Measurements from ENCODE around the gene HAUS7. TPM values are rescaled to one million over a fixed set of nuclear protein-coding genes. Genes with fewer than 3 reads are reported as not detected.

Gene HAUS7
- total RNA-seq, 1 donor from 2014 or later: 27.7 TPM

DNA sequence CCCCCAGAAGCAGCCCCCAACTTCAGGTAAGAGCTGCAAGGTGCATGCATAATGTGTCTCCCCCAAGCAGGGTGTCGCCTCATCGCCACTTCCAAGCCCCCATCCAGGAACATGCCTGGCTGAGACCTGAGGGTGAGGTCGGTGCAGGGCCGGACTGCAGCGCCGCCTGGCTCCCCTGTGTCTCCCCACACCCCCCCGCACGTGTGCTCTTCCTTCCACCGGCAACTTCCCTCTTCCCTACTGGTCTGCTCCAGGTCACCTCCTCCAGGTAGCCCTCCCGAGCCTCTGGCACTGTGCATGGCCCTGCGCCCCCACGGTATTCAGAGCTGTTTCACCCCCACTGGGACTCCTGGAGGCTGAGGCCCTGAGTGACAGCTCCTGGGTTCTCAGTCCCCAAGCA is 22.2 kb upstream of the HAUS7 start:
- H3K4me1 Mint-ChIP-seq (ENCODE audit: unreplicated experiment): peaks cover 30% of the 10 kb centered on the region
- DNase-seq (ENCODE audit: low spot score): no peak
- no peaks in the 10 kb centered on the region for H3K9me3 Mint-ChIP-seq (ENCODE audit: unreplicated experiment)
- peaks cover 4% of the 10 kb centered on the region for H3K27me3 Mint-ChIP-seq (ENCODE audit: unreplicated experiment)
- no peaks in the 10 kb centered on the region for H3K36me3 Mint-ChIP-seq (ENCODE audit: low read depth, unreplicated experiment)
- H3K27ac Mint-ChIP-seq (ENCODE audit: unreplicated experiment): no peak overlapping the region
- H3K4me3 Mint-ChIP-seq (ENCODE audit: unreplicated experiment): no peak overlapping the region
- TF ChIP-seq, protein P1, sequence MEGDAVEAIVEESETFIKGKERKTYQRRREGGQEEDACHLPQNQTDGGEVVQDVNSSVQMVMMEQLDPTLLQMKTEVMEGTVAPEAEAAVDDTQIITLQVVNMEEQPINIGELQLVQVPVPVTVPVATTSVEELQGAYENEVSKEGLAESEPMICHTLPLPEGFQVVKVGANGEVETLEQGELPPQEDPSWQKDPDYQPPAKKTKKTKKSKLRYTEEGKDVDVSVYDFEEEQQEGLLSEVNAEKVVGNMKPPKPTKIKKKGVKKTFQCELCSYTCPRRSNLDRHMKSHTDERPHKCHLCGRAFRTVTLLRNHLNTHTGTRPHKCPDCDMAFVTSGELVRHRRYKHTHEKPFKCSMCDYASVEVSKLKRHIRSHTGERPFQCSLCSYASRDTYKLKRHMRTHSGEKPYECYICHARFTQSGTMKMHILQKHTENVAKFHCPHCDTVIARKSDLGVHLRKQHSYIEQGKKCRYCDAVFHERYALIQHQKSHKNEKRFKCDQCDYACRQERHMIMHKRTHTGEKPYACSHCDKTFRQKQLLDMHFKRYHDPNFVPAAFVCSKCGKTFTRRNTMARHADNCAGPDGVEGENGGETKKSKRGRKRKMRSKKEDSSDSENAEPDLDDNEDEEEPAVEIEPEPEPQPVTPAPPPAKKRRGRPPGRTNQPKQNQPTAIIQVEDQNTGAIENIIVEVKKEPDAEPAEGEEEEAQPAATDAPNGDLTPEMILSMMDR (IDR thresholded peaks at IDR 0.05; ENCODE audit: unreplicated experiment): no peak

DNA sequence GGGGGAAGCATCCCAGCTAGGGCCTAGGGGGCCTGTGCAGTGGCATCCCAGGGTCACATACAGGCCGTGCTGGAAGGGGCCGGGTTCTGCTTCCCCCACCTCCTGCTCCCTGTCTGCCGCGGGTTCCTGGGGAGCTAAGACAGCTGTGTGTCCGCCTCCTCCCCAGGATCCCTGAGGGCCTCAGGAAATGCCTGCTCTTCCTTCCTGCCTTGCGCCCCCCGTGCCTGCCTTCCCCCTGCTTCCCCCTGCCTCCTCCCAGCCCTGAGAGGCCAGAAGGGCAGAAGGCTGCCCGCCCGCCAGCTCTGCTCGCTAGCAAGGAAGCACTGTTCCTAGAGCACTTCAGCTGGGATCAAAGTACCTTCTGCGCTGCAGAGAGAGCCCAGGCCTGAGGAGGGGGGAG is 21.5 kb upstream of the HAUS7 start:
- TF ChIP-seq, protein P1 (IDR thresholded peaks at IDR 0.05; ENCODE audit: unreplicated experiment): no peak
- Mint-ChIP-seq H3K4me1 (ENCODE audit: unreplicated experiment) (peaks cover 32% of the 10 kb centered on the region), H3K4me3 (ENCODE audit: unreplicated experiment) (no peak overlapping the region), H3K9me3 (ENCODE audit: unreplicated experiment) (no peaks in the 10 kb centered on the region), H3K27me3 (ENCODE audit: unreplicated experiment) (peaks cover 4% of the 10 kb centered on the region), H3K36me3 (ENCODE audit: low read depth, unreplicated experiment) (no peaks in the 10 kb centered on the region), H3K27ac (ENCODE audit: unreplicated experiment) (no peak overlapping the region)
- DNase-seq (ENCODE audit: low spot score): peak; percentile 54

DNA sequence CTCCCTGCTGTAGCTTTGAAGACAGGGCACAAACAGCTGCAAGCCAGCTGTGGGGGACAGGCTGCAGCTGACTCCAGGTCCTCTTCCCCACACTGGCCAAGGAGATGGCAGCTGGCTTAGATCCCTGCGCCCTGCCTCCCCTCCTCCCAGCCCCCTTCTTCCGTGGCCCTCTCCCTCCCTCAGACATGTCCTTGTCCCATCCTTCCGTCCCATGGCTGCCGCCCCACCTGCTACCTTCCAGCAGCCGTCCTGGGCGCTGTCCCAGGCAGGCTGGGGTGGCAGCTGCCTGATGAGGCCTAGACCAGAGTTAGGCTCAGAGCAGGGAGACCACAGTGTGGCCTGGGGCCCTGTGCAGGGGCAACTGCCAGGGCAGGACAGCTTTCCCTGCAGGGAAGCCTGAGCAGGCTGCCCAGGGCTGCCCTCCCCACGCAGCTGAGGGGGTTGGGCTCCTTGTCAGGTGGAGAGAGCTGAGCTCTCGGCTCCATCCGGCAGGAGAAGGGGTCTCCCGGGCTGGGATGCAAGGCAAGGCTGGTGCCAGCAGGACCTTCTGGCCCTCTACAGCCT is 21.1 kb upstream of the HAUS7 start:
- H3K9me3 Mint-ChIP-seq (ENCODE audit: unreplicated experiment): no peaks in the 10 kb centered on the region

DNA sequence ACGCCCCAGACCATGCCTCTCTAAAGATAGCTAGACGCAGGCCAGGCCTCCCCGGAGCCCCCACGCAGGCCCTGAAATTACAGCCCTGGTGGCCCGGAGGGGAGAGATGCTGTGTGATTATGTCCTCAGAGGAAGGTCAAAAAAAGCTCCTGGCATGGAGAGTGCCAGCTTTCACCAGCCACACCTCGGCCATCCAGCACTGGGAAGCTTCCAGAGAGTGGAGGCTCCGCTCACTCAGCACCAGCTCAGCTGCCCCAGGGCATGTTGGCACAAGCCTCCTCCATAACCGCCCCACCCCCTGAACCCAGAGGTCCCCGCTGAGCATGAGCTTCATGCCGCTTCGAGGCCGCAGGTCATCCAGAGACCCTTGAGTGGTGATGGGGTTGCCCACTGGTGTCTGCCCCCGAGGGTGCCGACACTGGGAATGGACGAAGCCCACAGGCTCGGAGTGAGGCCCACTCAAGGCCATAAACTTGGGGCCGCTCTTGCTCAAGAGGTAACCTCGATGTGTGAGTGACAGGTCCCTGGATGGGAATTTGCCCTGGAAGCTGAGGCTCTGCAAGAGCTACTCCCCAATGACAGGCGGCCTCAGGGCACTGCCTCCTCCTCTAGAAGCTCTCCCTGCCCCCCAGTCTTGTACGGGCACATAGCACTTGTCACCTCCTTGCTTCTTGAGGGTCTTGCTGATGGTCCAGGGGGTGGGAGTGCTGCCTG is 20.0 kb upstream of the HAUS7 start:
- H3K36me3 Mint-ChIP-seq (ENCODE audit: low read depth, unreplicated experiment): no peaks in the 10 kb centered on the region
- peaks cover 32% of the 10 kb centered on the region for H3K4me1 Mint-ChIP-seq (ENCODE audit: unreplicated experiment)
- no peak for DNase-seq (ENCODE audit: low spot score)
- TF ChIP-seq, protein P1 (IDR thresholded peaks at IDR 0.05; ENCODE audit: unreplicated experiment): no peak
- H3K27ac Mint-ChIP-seq (ENCODE audit: unreplicated experiment): no peak overlapping the region
- peaks cover 4% of the 10 kb centered on the region for H3K27me3 Mint-ChIP-seq (ENCODE audit: unreplicated experiment)
- no peak overlapping the region for H3K4me3 Mint-ChIP-seq (ENCODE audit: unreplicated experiment)
- H3K9me3 Mint-ChIP-seq (ENCODE audit: unreplicated experiment): no peaks in the 10 kb centered on the region

More for the DNA sequence above, 21.1 kb upstream of the HAUS7 start:
- peaks cover 4% of the 10 kb centered on the region for H3K27me3 Mint-ChIP-seq (ENCODE audit: unreplicated experiment)
- TF ChIP-seq, protein P1 (IDR thresholded peaks at IDR 0.05; ENCODE audit: unreplicated experiment): no peak
- no peak overlapping the region for H3K4me3 Mint-ChIP-seq (ENCODE audit: unreplicated experiment)
- DNase-seq (ENCODE audit: low spot score): no peak
- no peak overlapping the region for H3K27ac Mint-ChIP-seq (ENCODE audit: unreplicated experiment)
- no peaks in the 10 kb centered on the region for H3K36me3 Mint-ChIP-seq (ENCODE audit: low read depth, unreplicated experiment)
- H3K4me1 Mint-ChIP-seq (ENCODE audit: unreplicated experiment): peaks cover 32% of the 10 kb centered on the region

DNA sequence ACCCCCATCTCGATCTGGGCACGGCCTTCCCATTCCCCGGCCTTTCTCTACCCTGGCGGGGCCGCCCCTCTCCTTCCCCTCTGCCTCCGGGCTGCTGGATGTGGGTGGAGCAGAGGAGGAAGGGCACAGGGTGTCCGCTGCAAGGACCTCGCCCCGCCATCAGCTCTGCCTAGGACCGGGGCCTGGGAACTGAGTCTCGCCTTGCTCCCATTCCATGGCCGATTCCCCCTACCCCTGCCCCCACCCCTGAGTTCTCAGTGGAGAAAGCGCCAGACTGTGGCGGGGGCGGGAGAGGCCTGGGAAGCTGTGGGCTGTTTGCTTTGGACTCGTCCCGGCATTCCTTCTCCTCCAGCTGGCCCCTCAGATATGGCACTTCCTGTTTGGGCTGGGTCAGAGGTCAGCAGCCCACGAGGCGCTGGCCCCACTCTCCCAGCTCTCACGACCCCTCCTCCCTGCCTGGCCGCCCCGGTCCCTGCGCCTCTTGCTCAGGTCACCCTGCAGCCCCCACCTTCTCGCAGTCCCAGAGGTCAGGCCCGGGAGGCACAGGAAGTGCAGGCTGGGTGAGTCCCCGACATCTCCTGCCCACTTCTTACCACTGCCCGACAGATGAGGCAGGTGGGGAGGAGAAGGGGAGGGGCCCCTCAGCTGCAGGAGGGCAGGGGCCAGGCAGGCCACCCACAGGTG is 18.0 kb upstream of the HAUS7 start:
- TF ChIP-seq, protein P1 (IDR thresholded peaks at IDR 0.05; ENCODE audit: unreplicated experiment): no peak
- DNase-seq (ENCODE audit: low spot score): peak; percentile 52
- H3K4me1 Mint-ChIP-seq (ENCODE audit: unreplicated experiment): peaks cover 26% of the 10 kb centered on the region
- H3K27ac Mint-ChIP-seq (ENCODE audit: unreplicated experiment): peak overlapping the region; percentile 80
- H3K4me3 Mint-ChIP-seq (ENCODE audit: unreplicated experiment): no peak overlapping the region
- H3K27me3 Mint-ChIP-seq (ENCODE audit: unreplicated experiment): peaks cover 4% of the 10 kb centered on the region
- H3K36me3 Mint-ChIP-seq (ENCODE audit: low read depth, unreplicated experiment): no peaks in the 10 kb centered on the region
- H3K9me3 Mint-ChIP-seq (ENCODE audit: unreplicated experiment): no peaks in the 10 kb centered on the region
